ENCODE results near the gene HDAC3. TPM values are rescaled to one million over a fixed set of nuclear protein-coding genes. Genes with fewer than 3 reads are reported as not detected.

Gene HDAC3
- total RNA-seq, 4 donors from 2014 or later = 35.4 to 77.8 (median 37.7) TPM

DNA sequence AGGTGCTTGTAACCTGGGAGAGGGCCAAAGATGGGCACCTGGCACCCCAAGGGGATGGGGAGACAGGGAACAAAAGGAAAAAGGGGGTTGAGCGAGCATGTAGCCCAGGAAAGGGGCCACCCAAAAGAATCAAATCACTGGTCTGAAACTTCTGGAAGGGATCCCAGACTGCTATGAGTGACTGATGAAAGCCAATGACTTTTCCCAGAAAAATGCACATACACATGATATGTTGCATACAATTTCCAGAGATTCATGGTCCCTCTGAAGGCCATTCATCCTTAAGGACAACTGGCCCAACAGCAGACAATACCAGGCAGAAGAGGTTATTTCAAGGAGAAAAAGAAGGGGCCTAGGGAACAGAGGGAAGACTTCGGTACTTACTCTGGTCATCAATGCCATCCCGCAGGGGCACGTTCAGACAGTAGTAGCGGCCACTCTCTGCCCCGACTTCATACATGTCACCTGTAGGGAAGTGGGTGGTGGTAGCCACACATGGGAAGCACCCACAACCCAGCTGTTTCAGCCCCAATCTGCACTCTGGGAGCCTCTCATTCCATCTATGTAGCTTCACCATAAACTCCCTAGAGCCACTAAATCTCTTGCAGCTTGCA is 8.4 kb downstream of the HDAC3 start:
- TF ChIP-seq POLR2AphosphoS5 (IDR thresholded peaks at IDR 0.05) (no peak), POLR2A (IDR thresholded peaks at IDR 0.05) (no peak), EP300 (IDR thresholded peaks at IDR 0.05) (no peak)
- TF ChIP-seq, protein P1, sequence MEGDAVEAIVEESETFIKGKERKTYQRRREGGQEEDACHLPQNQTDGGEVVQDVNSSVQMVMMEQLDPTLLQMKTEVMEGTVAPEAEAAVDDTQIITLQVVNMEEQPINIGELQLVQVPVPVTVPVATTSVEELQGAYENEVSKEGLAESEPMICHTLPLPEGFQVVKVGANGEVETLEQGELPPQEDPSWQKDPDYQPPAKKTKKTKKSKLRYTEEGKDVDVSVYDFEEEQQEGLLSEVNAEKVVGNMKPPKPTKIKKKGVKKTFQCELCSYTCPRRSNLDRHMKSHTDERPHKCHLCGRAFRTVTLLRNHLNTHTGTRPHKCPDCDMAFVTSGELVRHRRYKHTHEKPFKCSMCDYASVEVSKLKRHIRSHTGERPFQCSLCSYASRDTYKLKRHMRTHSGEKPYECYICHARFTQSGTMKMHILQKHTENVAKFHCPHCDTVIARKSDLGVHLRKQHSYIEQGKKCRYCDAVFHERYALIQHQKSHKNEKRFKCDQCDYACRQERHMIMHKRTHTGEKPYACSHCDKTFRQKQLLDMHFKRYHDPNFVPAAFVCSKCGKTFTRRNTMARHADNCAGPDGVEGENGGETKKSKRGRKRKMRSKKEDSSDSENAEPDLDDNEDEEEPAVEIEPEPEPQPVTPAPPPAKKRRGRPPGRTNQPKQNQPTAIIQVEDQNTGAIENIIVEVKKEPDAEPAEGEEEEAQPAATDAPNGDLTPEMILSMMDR (IDR thresholded peaks at IDR 0.05) = no peak
- peaks cover 0 to 82% of the 10 kb centered on the region in 2 donors for H3K36me3 ChIP-seq
- WGBS, 2 donors (ENCODE audit: low coverage in 1 of 2) = 87 to 89% methylated on average over 4 to 6 of the region's 6 CpGs
- no peak overlapping the region for H3K27ac ChIP-seq
- no peaks in the 10 kb centered on the region for H3K9me3 ChIP-seq
- H3K4me3 ChIP-seq = no peak overlapping the region
- H3K4me1 ChIP-seq = peaks cover 0 to 7% (median 0%) of the 10 kb centered on the region in 3 donors
- ATAC-seq = no peak
- no peaks in the 10 kb centered on the region for H3K27me3 ChIP-seq

GRCh38 chr5:141623611-141624010 is 13.0 kb downstream of the HDAC3 start:
- Histone ChIP-seq H3K27ac (peak overlapping the region in 1 of 4 donors; percentile 3), H3K4me3 (no peak overlapping the region), H3K4me1 (peaks cover 0 to 8% (median 0%) of the 10 kb centered on the region in 3 donors), H3K36me3 (peaks cover 0 to 86% of the 10 kb centered on the region in 2 donors), H3K9me3 (no peaks in the 10 kb centered on the region), H3K27me3 (no peaks in the 10 kb centered on the region)
- no peak for ATAC-seq
- WGBS, 2 donors (ENCODE audit: low coverage in 1 of 2) = 73 to 100% methylated on average over 1 to 5 of the region's 5 CpGs
- TF ChIP-seq POLR2AphosphoS5 (IDR thresholded peaks at IDR 0.05) = no peak
- TF ChIP-seq POLR2A (IDR thresholded peaks at IDR 0.05) = no peak
- TF ChIP-seq, protein P1 (IDR thresholded peaks at IDR 0.05) = no peak
- no peak for TF ChIP-seq EP300 (IDR thresholded peaks at IDR 0.05)

GRCh38 chr5:141623186-141623585 is 13.5 kb downstream of the HDAC3 start:
- TF ChIP-seq POLR2AphosphoS5 (IDR thresholded peaks at IDR 0.05) = no peak
- TF ChIP-seq POLR2A (IDR thresholded peaks at IDR 0.05) = no peak
- TF ChIP-seq, protein P1 (IDR thresholded peaks at IDR 0.05) = no peak
- Histone ChIP-seq H3K27me3 (no peaks in the 10 kb centered on the region), H3K9me3 (no peaks in the 10 kb centered on the region), H3K27ac (peak overlapping the region in 1 of 4 donors; percentile 3), H3K4me3 (no peak overlapping the region), H3K36me3 (peaks cover 0 to 82% of the 10 kb centered on the region in 2 donors), H3K4me1 (peaks cover 0 to 9% (median 0%) of the 10 kb centered on the region in 3 donors)
- no peak for ATAC-seq

DNA sequence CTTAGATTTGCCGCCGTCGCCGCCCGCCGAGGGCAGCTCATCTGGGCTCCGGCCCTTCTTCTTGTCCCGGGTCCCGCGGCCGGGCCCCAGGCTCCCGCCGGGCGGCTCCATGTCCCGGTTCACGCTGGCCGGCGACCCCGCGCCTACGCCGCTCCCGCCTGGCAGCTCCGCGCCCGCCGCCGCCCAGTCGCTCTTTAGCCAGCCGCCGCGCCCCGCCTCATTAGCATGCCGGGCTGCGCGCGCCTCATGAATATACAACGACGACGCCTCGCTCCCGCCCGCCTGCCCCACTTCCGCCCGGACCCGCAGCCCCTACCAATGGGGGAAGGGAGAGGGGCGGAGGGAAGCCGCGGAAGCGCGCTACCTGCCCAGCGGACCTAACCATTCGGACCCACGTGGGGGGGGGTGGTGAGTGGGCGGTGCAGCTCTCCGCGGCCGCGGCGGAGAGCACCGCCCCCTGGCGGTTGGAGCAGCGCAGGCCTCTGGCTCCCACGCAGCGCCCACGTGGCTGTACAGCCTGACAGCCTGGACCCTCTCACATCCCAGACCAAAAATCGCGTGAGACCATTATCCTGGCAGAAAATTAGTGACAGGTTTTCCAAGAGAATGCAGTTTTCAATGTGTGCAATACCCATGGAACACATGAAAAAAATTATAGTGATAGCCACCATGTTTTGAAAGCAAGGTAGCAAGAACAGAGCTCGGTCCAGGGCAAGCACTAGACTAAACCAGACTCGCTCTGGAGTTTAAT is 17.7 kb downstream of the HDAC3 start, which contains the start of gene DIAPH1:
Gene DIAPH1, minus strand, starts transcription at position 197 of the 751 bp plus-strand sequence. Its CDS starts 86 bp downstream, at position 111.
- peak; percentile 99 for ATAC-seq
- WGBS, 2 donors (ENCODE audit: low coverage in 1 of 2) = 6 to 21% methylated on average over 2 to 8 of the region's 70 CpGs

More for the DNA sequence above, 17.7 kb downstream of the HDAC3 start, which contains the start of gene DIAPH1:
- peaks cover 0 to 38% (median 4%) of the 10 kb centered on the region in 3 donors for H3K4me1 ChIP-seq
- TF ChIP-seq POLR2AphosphoS5 (IDR thresholded peaks at IDR 0.05) (peak; percentile 70), EP300 (IDR thresholded peaks at IDR 0.05) (no peak), POLR2A (IDR thresholded peaks at IDR 0.05) (peak; percentile 87 to 89)
- TF ChIP-seq, protein P1 (IDR thresholded peaks at IDR 0.05) = peak; percentile 97 to 100 (median 98)
- no peaks in the 10 kb centered on the region for H3K27me3 ChIP-seq
- H3K36me3 ChIP-seq = peaks cover 0 to 40% of the 10 kb centered on the region in 2 donors
- peak within 1 kb of the TSS; percentile 77 to 96 (median 89) for H3K27ac ChIP-seq
- H3K9me3 ChIP-seq = no peaks in the 10 kb centered on the region
- peak within 1 kb of the TSS; percentile 86 to 98 for H3K4me3 ChIP-seq

Measured in gastroesophageal sphincter (tissue), 4 donors.